Activated gamma-delta T cell treated with Interleukin-2 at 50 U/mL for 16 hours (primary cell): ENCODE data around the gene LMBRD1.
"Not testable (repeated sequence)": the region's sequence is repeated elsewhere in the genome, so short reads cannot be mapped to it uniquely, and the experiment has no call there.

Source experiments
- DNase-seq: peaks from one replicate; pipeline ENCODE4 v3.0.0-alpha.2; 2020

Gene LMBRD1

DNA sequence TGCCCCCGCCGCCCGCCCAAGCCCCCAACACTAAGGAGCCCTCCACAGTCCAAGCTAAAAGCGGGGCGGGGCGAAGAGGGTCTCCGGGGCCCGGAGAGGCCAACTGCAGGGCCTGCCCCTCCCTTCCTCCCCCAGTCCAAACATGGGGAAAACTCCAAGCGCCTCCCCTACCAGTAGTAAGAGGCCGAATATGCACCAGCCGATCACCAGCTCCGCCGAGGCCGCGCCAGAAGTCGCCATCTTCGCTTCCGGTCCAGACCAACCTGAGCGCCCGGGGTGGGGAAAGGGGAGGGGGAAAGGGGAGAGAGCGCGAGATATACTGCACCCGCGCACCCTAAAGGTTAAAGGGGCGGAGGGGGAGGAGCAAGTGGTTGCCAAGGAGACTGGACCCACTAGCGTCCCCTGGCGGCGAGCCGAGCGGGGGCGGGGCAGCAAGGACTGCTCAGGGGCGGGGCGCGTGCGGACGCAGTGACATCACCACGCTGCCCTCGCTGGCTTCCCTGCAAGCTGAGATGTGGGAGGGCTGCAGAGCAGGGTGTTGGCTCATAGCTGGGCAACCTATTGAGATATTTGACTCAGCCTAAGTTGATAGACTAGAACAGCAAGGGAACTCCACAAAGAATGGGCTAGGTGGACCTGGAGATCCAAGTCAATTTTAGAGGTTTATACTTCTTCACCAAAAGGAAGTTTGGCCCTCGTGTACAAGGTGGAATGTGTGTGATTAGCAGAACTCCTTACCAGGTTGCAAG is at the start of gene LMBRD1:
TSS of gene LMBRD1 (minus strand) at position 369 of the 749 bp plus-strand sequence. CDS start at position 240, 129 bp downstream.
- peak; percentile 99 for DNase-seq

DNA sequence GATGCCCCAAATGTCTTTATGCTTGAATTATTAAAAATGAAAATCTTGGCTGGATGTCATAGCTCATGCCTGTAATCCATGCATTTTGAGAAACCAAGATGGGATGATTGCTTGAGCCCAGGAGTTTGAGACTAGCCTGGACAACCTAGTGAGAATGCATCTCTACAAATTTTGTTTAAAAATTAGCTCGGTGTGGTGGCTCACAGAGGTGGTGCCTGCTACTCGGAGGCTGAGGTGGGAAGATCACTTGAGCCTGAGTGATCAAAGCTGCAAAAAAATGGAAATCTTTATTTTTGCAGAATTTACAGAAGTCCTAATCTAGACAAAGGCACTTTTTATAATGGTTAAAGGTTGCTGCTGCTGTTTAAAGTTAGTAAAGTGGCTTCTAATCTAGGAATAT is 49.5 kb upstream of the LMBRD1 start:
- no peak for DNase-seq

DNA sequence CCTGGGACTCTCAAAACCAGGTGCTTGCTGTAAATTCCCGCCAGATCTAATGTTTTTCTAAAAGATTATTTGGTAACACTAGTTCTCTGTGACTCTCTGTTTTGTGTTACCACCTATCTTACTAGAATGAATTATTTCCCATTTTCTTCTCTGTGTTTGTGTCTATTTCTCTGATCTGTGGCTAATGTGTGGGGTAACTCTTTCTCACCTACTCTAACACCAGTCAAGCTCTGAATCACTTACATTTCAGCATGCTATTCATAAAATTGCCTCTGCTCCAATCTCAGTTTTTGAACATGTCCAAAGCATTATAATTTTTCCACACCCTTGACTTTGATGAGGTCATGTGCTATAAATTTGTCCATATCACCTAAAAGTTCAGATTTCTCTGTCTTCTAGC is 46.4 kb upstream of the LMBRD1 start:
- no peak for DNase-seq

GRCh38 chr6:69841862-69842261 is 45.1 kb upstream of the LMBRD1 start:
- no peak for DNase-seq

GRCh38 chr6:69835414-69836179 is 38.8 kb upstream of the LMBRD1 start:
- peak; percentile 3 for DNase-seq

GRCh38 chr6:69832558-69832957 is 35.7 kb upstream of the LMBRD1 start:
- DNase-seq, result no peak

- DNase-seq, result no peak
Measured at GRCh38 chr6:69827276-69827893, 30.6 kb upstream of the LMBRD1 start.

DNA sequence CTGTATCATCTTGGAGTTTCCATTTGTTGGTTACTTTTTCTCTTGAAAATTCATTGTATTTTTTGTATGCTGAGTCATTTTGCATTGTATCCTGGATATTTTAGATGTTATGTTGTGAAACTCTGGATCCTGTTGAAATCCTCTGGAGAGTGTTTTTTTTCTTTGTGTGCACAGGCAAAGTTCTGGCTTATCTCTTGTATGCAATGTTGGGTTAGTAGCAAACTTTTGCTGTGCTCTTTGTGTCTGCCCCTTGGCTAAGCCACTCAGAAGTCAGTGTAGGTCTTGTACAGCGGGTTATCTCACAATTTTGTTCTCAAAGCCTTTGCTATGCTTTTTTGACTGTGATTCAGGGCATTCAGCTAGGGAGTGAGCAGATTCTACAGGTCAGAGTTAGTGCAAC is 29.1 kb upstream of the LMBRD1 start:
- no peak for DNase-seq

DNA sequence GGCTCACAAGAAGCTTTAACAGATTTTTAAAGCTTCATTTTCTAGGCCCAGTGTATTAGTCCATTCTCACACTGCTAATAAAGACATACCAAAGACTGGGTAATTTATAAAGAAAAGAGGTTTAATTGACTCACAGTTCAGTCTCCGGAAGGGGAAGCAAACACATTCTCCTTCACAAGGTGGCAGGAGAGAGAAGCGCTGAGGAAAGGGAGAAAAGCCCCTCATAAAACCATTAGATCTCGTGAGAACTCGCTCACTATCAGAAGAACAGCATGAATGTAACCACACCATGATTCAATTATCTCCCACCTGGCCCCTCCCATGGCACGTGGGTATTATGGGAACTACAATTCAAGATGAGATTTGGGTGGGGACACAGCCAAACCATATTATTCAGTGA is 27.5 kb upstream of the LMBRD1 start:
- not testable (repeated sequence) for DNase-seq

DNA sequence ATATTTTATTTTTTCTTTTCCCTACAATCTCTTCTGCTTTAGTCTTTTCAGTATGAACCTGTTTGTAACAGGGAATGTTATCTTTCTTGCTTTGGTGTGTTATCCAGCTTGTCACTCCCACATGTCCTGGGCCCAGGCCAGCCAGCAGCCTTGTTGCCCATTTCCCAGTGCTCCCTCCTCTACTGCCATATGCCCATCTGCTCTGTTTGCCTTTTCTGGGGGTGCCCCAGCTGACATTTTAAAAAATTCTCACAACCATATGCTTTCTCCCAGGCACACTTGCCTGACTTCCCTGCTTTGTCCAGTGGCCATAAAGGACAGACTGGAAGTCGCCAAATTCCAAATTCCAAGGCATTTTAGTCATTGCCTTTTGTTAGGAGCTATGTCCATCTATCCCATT is 23.6 kb upstream of the LMBRD1 start:
- no peak for DNase-seq

- no peak for DNase-seq
Measured at GRCh38 chr6:69820018-69820417, 23.2 kb upstream of the LMBRD1 start.

- DNase-seq, result no peak
Measured at GRCh38 chr6:69819138-69819537, 22.3 kb upstream of the LMBRD1 start.

- DNase-seq, result no peak
Measured at GRCh38 chr6:69818223-69818930, 21.6 kb upstream of the LMBRD1 start.

- DNase-seq, result no peak
Measured at GRCh38 chr6:69817358-69817757, 20.5 kb upstream of the LMBRD1 start.

DNA sequence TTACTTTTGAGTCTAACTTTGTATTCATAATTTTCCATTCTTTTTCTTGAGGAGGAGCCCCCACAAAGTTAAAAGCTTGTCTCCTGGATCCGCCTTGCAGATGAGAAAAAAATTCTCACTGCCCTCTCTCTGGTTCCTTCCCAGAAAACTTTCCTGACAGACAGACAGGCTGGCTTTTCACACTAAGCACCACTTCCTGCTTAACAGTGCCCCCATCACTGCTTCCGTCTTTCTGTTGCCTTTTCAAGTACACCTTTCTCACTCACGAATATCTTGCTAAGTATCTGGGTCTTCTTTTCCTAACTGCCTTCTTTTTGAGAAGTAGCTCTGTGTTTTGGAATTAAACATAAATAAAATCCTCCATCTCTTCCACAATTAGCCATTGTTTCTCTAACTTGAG is 19.8 kb upstream of the LMBRD1 start:
- DNase-seq, result peak; percentile 16

- DNase-seq, result no peak
Measured at GRCh38 chr6:69816026-69816425, 19.2 kb upstream of the LMBRD1 start.

- DNase-seq, result no peak
Measured at GRCh38 chr6:69813508-69813907, 16.7 kb upstream of the LMBRD1 start.

DNA sequence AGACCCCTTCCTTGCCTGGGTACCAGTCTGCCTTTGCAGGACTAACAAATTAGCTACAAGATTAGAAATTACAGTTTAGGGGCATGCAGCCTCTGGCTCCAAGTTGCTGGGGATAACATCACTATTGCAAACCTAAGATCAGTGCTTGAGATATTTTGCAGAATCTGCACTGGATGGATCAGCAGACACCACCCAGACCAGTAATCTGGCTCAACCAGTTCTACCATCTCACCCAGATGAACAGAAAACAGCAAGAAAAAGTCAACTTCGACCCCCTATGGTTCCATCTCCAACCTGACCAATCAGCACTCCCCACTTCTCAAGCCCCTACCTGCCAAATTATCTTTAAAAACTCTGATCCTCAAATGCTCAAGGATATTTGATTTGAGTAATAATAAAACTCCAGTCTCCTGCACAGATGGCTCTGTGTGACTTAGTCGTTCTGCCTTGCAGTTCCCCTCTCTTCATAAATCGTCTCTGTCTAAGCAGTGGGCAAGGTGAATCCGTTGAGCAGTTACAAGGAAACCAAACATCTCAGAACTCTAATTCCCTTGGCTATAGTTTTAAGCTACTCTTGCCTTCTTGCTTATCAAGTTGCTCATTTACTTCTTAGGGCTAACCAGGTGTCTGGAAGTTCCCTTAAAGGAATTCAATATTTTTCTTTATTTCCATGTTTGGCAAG is 16.1 kb upstream of the LMBRD1 start:
- no peak for DNase-seq

GRCh38 chr6:69802995-69803394 is 6.2 kb upstream of the LMBRD1 start:
- DNase-seq, result no peak

GRCh38 chr6:69801711-69802110 is 4.9 kb upstream of the LMBRD1 start:
- DNase-seq, result no peak

DNA sequence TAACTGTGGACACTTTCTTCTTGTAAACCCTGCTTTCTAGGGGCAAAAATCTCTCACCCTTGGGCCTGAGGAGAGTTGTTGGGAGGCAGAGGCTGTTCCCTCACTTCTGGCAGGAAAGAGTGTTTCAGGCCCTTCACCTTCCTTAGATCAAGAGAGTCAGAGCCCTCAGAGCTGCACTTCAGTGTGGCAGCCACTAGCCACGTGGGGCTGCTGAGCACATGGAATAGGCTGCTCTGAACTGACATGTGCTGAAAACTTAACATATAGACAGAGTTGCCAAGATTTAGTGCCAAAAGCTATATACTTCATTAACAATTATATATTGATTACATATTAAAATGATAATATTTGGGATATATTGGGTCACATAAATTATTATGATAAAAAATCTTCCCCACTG is 4.4 kb upstream of the LMBRD1 start:
- no peak for DNase-seq

- not testable (repeated sequence) for DNase-seq
Measured at GRCh38 chr6:69798796-69799195, 2.0 kb upstream of the LMBRD1 start.
